ENCODE measurements around the gene DGCR2. TPM values are rescaled to one million over a fixed set of nuclear protein-coding genes. Genes with fewer than 3 reads are reported as not detected.
"Not testable (repeated sequence)": the region's sequence is repeated elsewhere in the genome, so short reads cannot be mapped to it uniquely, and the experiment has no call there.

The DGCR2 gene
- total RNA-seq, 1 experiment from 2014 or later, result 41.1 TPM

- no peak overlapping the region for H3K27ac ChIP-seq (ENCODE audit: low read depth, low read length, poor library complexity, severe bottlenecking)
- H3K4me1 ChIP-seq (ENCODE audit: insufficient read depth, low read length, poor library complexity, severe bottlenecking), result no peaks in the 10 kb centered on the region
- BruUV-seq (replicated peaks), result no TSS peak
Observed at GRCh38 chr22:19036229-19036522, 86.0 kb downstream of the DGCR2 start.

GRCh38 chr22:19035474-19036228 lies 86.6 kb downstream of the DGCR2 start:
- Histone ChIP-seq H3K4me1 (ENCODE audit: insufficient read depth, low read length, poor library complexity, severe bottlenecking) (no peaks in the 10 kb centered on the region), H3K4me3 (ENCODE audit: low read depth, low read length, poor library complexity, severe bottlenecking) (no peak overlapping the region), H3K27me3 (replicated peaks; ENCODE audit: insufficient read depth, low read depth, low read length, poor library complexity) (no peaks in the 10 kb centered on the region), H3K27ac (ENCODE audit: low read depth, low read length, poor library complexity, severe bottlenecking) (no peak overlapping the region), H3K9me3 (ENCODE audit: low read depth, low read length, poor library complexity, severe bottlenecking) (no peaks in the 10 kb centered on the region), H3K36me3 (ENCODE audit: insufficient read depth, low read length, poor library complexity, severe bottlenecking) (no peaks in the 10 kb centered on the region)
- TF ChIP-seq CTCF (conservative IDR thresholded peaks at IDR 0.05; ENCODE audit: low read depth, low read length) (no peak), EZH2 (IDR thresholded peaks at IDR 0.05; ENCODE audit: borderline replicate concordance, low read depth, low read length, poor library complexity, severe bottlenecking) (no peak)
- DNase-seq (ENCODE audit: low spot score), result no peak
- BruUV-seq (replicated peaks), result no TSS peak
- POLR2A ChIA-PET (ENCODE audit: low non-redundant PET), result no interaction called here
- CTCF ChIA-PET, result no interaction called here
- intact Hi-C loops (cut with micrococcal nuclease; ENCODE audit: unreplicated experiment), result no loop called here

More at GRCh38 chr22:19036229-19036522, 86.0 kb downstream of the DGCR2 start:
- DNase-seq (ENCODE audit: low spot score), result no peak
- intact Hi-C loops (cut with micrococcal nuclease; ENCODE audit: unreplicated experiment), result no loop called here
- no peak overlapping the region for H3K4me3 ChIP-seq (ENCODE audit: low read depth, low read length, poor library complexity, severe bottlenecking)
- no peaks in the 10 kb centered on the region for H3K27me3 ChIP-seq (replicated peaks; ENCODE audit: insufficient read depth, low read depth, low read length, poor library complexity)
- H3K36me3 ChIP-seq (ENCODE audit: insufficient read depth, low read length, poor library complexity, severe bottlenecking), result peaks cover 5% of the 10 kb centered on the region
- no peak for TF ChIP-seq CTCF (conservative IDR thresholded peaks at IDR 0.05; ENCODE audit: low read depth, low read length)
- no peak for TF ChIP-seq EZH2 (IDR thresholded peaks at IDR 0.05; ENCODE audit: borderline replicate concordance, low read depth, low read length, poor library complexity, severe bottlenecking)
- ChIA-PET CTCF (no interaction called here), POLR2A (ENCODE audit: low non-redundant PET) (no interaction called here)
- H3K9me3 ChIP-seq (ENCODE audit: low read depth, low read length, poor library complexity, severe bottlenecking), result no peaks in the 10 kb centered on the region

GRCh38 chr22:19035126-19035473 lies 87.1 kb downstream of the DGCR2 start:
- intact Hi-C loops (cut with micrococcal nuclease; ENCODE audit: unreplicated experiment); H3K9me3 ChIP-seq (ENCODE audit: low read depth, low read length, poor library complexity, severe bottlenecking); H3K27me3 ChIP-seq (replicated peaks; ENCODE audit: insufficient read depth, low read depth, low read length, poor library complexity); H3K36me3 ChIP-seq (ENCODE audit: insufficient read depth, low read length, poor library complexity, severe bottlenecking); H3K4me1 ChIP-seq (ENCODE audit: insufficient read depth, low read length, poor library complexity, severe bottlenecking); BruUV-seq (replicated peaks); POLR2A ChIA-PET (ENCODE audit: low non-redundant PET); H3K4me3 ChIP-seq (ENCODE audit: low read depth, low read length, poor library complexity, severe bottlenecking); DNase-seq (ENCODE audit: low spot score); H3K27ac ChIP-seq (ENCODE audit: low read depth, low read length, poor library complexity, severe bottlenecking); CTCF ChIA-PET: not testable (repeated sequence)

GRCh38 chr22:19034724-19035120 lies 87.5 kb downstream of the DGCR2 start:
- H3K9me3 ChIP-seq (ENCODE audit: low read depth, low read length, poor library complexity, severe bottlenecking); H3K27ac ChIP-seq (ENCODE audit: low read depth, low read length, poor library complexity, severe bottlenecking); intact Hi-C loops (cut with micrococcal nuclease; ENCODE audit: unreplicated experiment); POLR2A ChIA-PET (ENCODE audit: low non-redundant PET); H3K4me1 ChIP-seq (ENCODE audit: insufficient read depth, low read length, poor library complexity, severe bottlenecking); H3K36me3 ChIP-seq (ENCODE audit: insufficient read depth, low read length, poor library complexity, severe bottlenecking); H3K27me3 ChIP-seq (replicated peaks; ENCODE audit: insufficient read depth, low read depth, low read length, poor library complexity); BruUV-seq (replicated peaks); H3K4me3 ChIP-seq (ENCODE audit: low read depth, low read length, poor library complexity, severe bottlenecking); DNase-seq (ENCODE audit: low spot score); CTCF ChIA-PET: not testable (repeated sequence)

- H3K4me3 ChIP-seq (ENCODE audit: low read depth, low read length, poor library complexity, severe bottlenecking); H3K9me3 ChIP-seq (ENCODE audit: low read depth, low read length, poor library complexity, severe bottlenecking); H3K4me1 ChIP-seq (ENCODE audit: insufficient read depth, low read length, poor library complexity, severe bottlenecking); H3K27ac ChIP-seq (ENCODE audit: low read depth, low read length, poor library complexity, severe bottlenecking); H3K27me3 ChIP-seq (replicated peaks; ENCODE audit: insufficient read depth, low read depth, low read length, poor library complexity); H3K36me3 ChIP-seq (ENCODE audit: insufficient read depth, low read length, poor library complexity, severe bottlenecking); CTCF ChIA-PET; DNase-seq (ENCODE audit: low spot score); POLR2A ChIA-PET (ENCODE audit: low non-redundant PET); BruUV-seq (replicated peaks); intact Hi-C loops (cut with micrococcal nuclease; ENCODE audit: unreplicated experiment): not testable (repeated sequence)
Observed at GRCh38 chr22:19034031-19034723, 88.0 kb downstream of the DGCR2 start.

- H3K27ac ChIP-seq (ENCODE audit: low read depth, low read length, poor library complexity, severe bottlenecking); H3K36me3 ChIP-seq (ENCODE audit: insufficient read depth, low read length, poor library complexity, severe bottlenecking); DNase-seq (ENCODE audit: low spot score); H3K9me3 ChIP-seq (ENCODE audit: low read depth, low read length, poor library complexity, severe bottlenecking); BruUV-seq (replicated peaks); POLR2A ChIA-PET (ENCODE audit: low non-redundant PET); H3K4me3 ChIP-seq (ENCODE audit: low read depth, low read length, poor library complexity, severe bottlenecking); H3K4me1 ChIP-seq (ENCODE audit: insufficient read depth, low read length, poor library complexity, severe bottlenecking); CTCF ChIA-PET; intact Hi-C loops (cut with micrococcal nuclease; ENCODE audit: unreplicated experiment): not testable (repeated sequence)
- H3K27me3 ChIP-seq (replicated peaks; ENCODE audit: insufficient read depth, low read depth, low read length, poor library complexity), result peaks cover 10% of the 10 kb centered on the region
Observed at GRCh38 chr22:19033568-19033905, 88.7 kb downstream of the DGCR2 start.
